ENCODE measurements around the gene RGS2.

Gene RGS2, protein sequence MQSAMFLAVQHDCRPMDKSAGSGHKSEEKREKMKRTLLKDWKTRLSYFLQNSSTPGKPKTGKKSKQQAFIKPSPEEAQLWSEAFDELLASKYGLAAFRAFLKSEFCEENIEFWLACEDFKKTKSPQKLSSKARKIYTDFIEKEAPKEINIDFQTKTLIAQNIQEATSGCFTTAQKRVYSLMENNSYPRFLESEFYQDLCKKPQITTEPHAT

DNA sequence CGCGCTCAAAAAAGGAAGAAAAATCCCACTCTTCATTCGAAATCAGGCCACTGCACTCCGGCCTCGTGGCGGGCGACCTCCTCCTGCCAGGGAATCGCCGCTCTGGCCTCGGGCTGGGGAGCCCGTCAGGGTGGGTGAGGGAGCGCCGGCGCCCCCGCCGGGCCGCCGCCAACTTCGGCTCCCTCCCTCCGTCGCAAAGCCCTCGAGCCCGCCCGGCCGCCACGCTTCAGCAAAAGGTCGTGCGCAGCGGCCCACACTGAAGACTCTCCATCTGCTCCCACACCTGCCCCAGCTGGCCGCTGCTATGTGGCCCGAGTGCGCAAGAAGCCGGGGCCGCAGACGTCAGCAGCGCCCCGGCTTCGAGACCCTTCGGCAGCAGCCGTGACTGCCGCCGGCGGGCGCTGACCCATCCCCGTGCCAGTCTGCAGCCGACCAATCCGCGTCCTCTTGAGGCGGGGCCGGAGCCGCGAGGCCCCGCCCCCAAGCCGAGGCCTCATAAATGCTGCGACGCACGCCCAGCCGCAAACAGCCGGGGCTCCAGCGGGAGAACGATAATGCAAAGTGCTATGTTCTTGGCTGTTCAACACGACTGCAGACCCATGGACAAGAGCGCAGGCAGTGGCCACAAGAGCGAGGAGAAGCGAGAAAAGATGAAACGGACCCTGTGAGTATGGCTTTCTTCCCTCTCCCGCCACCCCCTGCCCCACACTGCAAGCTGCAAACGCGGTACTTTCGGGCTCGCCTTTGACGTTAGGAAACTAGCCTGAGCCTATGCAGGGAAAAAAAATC, at the start of gene RGS2:
RGS2 (plus strand) TSS at position 522 of the 789 bp plus-strand sequence; CDS start at position 555, 33 bp downstream.
- DNase-seq: peak; percentile 94

DNA sequence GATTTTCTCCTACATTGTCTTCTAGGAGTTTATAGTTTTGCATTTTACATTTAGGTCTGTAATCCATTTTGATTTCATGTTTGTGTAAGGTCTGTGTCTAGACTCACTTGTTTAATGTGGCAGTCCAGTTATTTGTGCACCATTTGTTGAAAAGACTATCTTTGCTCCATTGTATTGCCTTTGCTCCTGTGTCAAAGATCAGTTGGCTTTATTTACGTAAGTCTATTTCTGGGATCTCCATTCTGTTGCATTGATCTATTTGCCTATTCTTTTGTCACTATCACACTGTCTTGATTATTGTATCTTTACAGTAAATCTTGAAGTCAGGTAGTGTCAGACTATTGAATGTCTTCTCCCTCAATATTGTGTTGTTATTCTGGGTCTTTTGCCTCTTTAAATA, 49.7 kb upstream of the RGS2 start:
- no peak for DNase-seq

DNA sequence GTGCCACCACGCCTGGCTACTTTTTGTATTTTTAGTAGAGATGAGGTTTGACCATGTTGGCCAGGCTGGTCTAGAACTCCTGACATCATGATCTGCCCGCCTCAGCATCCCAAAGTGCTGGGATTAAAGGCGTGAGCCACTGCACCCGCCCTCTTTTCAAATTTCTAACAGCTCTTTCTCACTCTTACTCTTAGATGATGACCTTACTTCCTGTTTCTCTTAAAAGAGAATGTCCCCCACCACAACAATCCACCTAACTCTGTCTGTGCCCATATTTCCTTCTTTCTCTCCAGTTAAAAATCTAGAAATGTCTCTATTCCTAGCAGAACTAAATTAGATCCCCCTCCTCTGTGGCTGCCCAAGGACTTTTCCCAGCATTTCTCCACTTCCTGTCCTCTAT, 46.6 kb upstream of the RGS2 start:
- DNase-seq: no peak

DNA sequence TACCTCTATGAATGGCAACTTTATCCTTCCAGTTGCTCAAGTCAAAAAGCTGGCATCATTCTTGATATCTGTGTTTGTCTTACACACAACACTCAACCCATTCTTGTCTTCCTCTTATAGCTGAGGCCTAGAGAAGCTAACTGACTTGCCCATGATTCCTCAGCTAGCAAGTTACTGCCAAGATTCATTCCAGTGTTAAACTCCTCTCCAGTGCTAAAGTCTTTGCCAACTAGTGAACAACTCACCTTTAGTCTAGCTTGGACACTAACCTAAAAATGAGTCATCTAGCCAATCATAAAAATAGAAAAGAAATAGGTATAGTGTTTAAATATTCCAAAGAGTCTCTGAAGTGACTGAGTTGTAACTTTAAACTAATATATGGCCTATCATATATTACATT, 45.6 kb upstream of the RGS2 start:
- no peak for DNase-seq

DNA sequence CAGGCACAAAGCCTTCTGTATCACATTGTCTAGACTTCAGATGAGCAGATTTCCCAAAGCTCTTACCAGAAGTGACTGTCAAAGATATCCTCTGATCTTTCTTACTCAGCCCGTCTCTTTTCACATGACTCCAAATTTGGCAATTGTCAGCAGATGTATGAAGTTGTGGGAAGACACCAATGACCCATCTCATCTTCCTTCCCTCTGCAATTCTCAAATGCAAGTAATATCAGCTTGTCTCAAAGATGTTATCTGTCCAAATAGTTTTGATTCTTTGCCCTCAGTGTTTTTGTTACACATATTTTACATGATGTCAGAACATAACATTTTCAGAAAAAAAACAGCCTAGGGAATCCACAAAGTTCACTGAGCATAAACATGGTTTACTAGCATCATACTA, 45.1 kb upstream of the RGS2 start:
- DNase-seq: no peak

DNA sequence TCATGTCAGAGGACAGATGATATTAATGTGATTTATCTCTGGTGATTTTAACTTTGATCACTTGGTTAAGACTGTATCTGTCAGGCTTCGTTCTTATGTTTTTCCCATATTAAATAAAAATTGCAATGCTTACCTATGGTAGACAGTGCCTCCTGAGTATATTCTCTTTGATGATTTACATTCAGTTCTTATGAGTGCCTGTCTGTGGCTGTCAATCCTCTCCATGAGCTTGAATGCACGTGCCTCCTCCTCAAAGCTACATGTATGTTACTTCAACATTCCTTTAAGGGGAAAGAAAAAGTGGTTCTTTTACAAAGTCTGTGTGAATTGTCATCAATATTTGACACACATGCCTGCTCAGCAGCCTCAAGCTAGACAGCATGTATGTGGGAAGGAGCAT, 44.2 kb upstream of the RGS2 start:
- DNase-seq: no peak

DNA sequence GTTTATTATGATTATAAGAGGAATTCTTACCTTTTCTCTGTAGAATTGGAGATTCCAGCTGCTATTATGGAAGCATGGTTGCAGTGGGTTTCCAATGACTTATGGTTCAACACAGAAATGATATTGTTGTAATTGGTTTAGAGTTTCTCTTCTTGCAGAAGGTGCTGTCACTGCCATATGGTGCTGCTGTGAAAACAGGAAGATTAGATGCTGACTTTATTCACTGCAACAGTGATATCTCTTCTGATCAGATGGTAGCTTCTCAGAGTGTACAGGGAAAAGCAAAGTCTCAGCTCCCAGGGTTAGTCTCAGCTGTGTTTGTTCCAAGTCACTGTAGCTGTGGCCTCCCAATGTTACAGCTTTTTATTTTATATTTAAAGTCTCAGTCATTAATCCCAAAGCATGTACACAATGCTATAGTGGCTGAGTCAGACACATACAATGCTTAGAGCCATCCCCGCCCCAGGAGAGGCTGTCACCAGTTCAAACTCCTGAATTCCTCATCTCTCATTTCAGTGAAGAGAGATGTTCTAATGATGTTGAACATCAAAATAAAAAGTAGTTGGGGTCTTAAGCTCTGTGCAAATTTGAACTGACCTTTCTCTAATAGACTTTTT, 42.7 kb upstream of the RGS2 start:
- no peak for DNase-seq

DNA sequence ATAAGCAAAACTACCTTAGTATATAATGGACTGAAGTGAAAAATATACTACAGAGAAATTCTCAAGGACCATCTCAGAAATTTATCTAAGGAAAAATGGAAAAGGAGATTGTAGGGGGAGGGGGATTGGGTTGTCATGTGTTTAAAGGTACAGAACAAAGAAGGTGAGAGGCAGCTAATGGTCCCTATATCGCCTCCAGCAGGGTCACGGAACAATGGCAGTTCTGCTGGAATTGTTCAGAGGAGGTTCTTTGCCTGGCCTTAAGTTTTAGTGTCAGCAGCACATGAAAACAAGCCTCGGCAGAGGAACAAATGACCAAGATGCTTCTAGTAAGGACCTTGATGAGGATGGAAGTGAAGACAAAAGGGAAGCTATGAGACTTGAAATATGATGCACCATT, 42.0 kb upstream of the RGS2 start:
- DNase-seq: no peak

DNA sequence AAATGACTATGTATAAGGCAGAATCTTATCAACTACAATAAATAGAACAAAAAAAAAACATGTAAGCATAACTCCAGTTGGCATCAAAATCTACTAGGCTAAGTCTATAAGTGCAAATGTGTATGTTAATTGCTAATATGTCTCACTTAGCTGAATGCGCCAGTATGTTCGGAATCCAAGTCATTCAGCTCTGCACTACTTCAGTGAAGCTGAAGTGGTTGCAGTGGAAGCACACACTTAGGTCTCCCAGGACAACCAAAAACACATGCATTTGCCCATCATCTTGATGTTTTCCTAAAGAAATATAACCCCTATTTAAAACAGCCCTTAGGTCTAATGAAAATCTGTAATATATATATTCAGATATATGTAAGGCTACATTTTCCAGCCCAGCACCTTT, 41.0 kb upstream of the RGS2 start:
- DNase-seq: no peak

DNA sequence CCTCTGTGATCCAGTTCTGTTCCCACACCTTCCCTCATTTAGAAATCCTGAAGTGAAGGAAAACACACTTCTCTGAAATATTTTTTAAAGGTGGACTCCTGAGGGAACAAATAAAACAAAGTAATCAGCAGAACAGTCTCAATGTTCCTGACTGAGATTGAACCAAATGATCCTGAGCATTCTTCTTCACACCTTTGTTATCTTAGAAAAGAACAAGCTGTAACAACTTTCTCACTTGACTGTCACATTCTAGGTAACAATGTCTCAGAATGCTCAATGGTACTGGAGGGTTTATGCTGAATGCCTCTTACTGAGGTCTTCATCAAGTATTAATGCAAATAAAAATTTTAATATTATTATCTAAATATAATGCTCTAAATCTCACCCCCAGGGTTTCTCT, 40.4 kb upstream of the RGS2 start:
- DNase-seq: no peak

DNA sequence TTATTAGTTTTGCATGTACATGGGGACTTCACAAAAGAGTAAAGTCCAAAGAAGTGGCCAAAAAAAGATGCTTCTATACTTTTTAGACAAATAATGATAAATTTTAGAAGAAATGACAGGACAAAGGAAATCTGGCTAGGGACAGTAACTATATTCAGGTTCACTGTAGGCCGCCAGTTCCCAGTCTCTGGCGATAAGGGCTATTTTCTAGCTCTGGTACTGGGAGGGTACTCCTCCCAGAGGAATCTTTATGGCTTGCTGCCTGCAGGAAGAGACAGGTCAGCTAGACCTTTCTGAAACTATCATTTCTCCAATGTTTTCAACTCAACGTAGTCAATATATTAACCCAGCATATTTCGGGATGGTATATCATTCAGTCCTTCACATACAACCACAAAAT, 37.5 kb upstream of the RGS2 start:
- no peak for DNase-seq

DNA sequence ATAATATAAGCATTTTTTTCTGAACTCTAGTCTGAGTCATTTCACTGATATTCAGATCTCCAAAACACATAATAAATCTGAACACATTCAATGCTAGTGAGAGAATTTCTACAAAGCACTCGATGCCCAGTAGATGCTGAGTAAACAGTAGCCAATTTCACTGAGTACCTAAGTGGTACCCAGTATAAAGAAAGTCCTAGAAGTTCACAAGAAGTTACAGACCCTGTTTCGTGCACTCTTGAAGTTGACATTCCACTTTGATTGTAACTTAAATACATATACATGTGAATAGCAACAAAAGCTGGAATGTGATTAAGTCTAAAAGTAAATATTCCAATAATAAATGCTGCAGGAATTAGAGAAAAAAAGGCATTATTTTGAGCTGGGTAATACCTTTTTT, 33.2 kb upstream of the RGS2 start:
- no peak for DNase-seq

DNA sequence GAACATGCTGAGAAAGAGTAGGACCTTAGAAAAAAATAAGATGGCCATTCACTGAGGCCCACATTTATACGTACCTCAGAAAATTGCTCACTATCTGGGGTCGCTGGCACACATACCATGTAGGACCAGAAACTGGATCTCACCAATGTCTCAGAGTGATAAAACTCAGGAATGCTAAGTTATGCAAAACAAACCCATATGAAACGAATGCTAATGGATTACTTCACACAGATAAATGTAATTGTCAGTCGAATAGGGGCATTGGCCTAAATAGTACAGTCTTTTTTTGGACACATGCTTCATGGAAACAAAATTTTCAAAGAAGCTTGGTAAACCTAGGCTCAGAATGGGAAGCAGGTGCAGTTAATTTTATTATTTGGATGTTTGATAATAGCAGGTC, 32.6 kb upstream of the RGS2 start:
- DNase-seq: no peak

DNA sequence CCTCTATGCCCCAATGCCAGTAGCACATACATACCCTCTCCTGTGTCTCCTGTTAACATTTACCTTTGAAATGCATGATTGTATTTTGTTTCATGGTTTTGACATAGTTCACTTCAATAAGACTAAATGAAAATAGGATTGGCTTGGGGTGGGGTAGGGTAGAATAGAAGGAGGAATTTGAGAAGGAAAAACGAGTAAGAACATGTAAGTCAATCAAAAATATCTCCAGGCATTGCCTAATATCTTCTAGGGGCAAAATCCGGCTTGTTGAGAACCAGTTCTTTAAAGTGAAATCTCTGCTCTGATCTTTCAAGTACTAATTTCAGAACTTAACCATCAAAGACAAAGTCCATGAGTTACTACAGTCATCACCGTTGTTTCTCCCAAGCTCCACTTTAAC, 31.8 kb upstream of the RGS2 start:
- DNase-seq: no peak

DNA sequence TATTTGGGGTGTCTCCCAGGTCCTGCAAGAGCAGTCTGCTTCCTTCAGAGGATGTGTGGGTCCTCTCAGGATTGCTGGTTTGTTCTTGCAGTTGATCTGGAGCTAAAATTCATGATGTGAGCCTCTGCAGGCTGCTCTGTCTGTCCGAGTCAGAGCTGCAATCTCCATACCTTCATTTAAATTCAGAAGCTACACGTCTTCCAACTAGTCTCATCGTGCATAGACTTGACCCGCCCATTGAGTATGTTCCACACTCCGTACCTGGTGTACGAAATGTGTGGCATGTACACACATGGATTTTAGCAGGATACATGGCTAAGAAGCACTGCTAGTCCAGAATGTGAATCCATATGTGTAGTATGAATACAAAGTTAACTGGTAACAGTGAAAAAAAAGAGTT, 25.0 kb upstream of the RGS2 start:
- DNase-seq: no peak

DNA sequence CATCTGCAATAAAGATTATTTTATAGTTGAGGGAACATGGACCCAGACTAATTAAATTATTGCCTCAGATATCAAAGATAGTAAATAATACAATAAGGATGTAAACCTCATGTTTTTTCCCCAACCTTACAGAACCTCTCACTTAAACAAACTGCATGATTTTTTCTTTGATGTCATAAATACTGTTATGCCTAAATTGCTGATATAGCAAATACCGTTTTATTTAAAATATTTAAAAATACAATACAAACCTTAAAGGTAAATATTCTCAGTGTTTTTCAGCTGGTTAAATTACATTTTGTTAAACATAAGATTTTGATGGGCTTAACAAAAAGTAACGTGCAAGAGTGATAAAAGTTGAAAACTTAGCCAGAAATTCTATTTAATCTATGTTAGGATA, 24.4 kb upstream of the RGS2 start:
- no peak for DNase-seq

DNA sequence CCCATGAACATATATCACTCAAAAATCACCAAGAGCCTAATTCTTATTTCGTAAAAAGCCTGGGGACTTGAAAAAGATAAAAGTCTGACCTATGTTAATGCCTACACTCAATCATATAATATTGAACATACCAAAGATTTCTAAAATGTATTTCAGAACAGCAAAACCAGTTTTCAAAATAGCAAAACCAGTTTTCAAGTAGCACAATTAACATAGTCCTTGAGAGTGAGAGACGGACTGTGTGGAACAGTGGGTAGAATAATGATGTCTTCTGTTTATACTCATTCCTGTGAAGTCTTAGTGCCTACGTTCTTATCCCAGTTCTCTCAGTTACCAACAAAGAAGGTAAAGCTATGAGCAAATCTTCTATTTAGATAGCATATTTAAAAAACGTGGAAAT, 22.3 kb upstream of the RGS2 start:
- DNase-seq: no peak

DNA sequence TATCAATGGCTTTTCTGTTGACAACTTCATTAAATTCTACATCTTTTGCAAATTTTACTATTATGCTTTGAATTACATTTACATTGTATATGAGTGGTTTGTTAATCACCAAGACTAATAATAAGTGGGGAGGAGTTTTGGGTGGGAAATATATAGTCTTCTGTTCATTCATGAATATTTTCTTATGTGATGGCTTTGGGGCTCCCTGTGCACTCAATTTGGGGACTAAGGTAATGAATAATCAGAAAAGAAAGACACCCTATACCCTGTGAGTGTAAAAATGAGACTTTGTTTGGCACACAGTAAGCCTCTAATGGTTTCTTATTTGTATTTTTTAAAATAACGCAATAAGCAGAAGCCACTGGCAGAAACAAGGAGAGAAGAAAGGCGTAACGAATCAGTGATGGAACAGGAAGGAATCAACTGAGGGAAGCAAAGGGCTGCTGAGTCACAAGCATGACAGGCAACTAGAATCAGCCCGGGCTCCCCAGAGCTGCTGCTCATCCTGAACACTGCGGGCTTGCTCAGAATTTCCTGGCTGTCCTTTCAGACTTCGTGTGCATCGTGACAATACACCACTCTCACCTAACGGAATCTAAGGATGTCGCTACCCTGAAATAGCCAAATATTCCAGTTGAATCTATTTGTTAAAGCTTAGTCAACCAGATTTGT, 20.8 kb upstream of the RGS2 start:
- DNase-seq: peak; percentile 33

DNA sequence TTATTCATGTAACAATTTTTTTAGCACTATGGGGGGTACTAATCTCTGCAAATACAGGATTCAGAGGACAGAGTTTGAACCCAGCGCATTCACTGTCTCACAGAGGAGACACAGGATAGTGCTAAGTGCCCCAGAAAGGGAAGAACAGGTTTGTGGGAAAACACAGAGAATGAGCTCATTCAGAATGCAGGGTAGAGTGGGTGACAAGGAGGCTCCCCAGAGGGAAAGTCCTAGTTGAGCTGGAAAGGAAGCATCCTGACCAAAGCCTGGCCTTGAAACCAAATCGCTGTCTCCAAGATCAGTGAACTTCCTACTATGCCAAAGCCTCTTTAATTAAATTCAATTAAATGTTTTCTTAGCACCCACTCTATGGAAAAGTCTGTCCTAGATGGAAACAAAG, 19.0 kb upstream of the RGS2 start:
- no peak for DNase-seq

DNA sequence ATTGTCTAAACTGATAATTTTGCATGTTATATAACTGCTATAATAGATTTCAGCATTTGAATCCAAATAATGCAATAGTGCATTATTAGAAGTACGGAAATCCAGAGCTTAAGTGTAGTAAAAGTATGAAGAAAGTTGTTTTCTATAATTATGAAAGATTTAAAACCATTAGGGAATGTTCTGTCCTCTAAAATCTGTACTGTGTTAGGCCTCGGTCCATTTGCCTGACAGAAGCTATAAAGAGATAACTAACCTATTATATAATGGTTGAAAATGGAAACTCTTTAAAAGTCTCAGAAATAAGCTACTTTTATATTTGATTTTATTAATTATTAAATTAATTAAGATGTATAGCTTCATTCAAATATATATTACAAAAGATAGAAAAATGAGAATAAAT, 16.2 kb upstream of the RGS2 start:
- DNase-seq: no peak

DNA sequence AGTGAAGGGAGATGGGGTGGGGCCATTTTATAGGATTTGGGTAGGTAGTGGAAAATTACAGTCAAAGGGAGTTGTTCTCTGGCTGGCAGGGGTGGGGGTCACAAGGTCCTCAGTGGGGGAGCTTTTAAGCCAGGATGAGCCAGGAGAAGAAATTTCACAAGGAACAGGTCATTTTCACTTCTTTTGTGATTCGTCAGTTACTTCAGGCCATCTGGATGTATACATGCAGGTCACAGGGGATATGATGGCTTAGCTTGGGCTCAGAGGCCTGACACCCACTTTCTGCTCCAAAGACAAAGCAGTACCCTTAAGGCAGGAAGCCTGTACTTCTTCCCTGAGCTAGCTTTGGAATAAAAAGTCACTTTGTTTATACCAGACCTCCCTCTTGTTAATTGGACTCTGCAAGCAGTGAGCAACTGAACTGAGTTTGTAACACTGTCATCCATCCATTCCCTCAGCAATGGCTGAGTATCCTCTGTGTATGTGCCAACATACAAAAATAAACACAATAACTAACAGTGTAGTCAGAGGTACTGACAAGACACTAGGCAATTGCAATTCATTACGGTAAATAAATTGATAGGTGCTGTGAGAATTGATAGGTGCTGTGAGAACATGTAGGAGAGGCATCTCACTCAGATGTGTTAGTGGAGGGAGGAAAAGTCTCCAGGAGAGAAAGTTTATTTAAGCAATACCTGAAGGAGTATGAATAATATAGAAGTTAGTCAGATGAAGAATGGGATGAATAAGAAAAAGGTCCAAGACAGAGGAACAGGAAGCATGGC, 14.7 kb upstream of the RGS2 start:
- no peak for DNase-seq

DNA sequence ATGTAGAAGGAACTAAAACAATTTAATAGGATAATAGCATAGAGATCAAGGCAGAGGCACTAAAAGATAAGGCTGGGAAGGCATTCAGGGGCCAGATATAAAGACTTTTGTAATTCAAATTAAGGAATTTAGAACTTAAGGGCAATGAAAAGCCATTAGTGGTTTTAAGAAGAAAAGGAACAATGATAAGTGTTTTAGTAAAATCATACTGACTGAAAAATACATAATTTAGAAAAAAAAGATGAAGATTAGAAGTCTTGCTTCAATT, 14.1 kb upstream of the RGS2 start:
- no peak for DNase-seq

DNA sequence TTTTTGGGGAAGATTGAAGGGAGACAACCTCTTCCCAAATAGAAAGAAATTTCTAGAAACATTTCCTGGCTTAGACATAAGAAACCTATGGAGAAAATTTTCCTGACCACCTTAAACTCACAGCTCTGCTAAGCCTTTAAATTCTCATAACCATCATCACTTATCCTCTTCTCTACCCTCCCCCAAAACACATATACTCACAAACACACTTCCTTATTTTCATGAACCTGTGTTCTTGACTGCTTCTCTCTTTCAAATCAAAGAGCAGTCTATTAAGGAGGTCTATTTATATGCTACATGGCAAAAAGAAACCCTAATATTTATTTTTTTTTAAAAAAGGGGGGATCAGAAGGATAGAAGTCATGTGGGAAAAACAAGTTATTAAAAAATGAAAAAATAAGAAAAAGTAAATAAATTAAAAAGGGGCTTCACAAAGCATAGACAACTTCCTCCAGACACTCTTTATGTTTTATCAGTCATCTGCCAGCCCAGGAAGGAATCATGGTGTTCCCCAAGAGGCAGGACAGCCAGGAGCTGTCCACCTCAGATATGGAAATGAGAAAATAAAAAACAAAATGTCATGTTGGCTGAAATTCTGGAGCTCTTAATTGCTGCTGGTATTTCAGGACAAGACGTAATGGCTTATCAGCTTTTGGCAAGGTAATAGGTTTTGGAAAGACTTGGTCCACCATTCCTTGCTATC, 12.8 kb upstream of the RGS2 start:
- no peak for DNase-seq

Data from left hindlimb (tissue), 1 donor.